ENCODE results near the gene PALMD.

GRCh38 chr1:99661780-99662179, 15.9 kb downstream of the PALMD start:
- TF ChIP-seq YY1 (IDR thresholded peaks at IDR 0.05; ENCODE audit: insufficient read depth, insufficient read length) (no peak), SUZ12 (IDR thresholded peaks at IDR 0.05; ENCODE audit: extremely low read depth, insufficient read depth, insufficient read length) (no peak), ZNF274 (IDR thresholded peaks at IDR 0.05; ENCODE audit: low read depth, low read length) (no peak)

Measured in NT2/D1 (cell line).